GM23338 (cell line): ENCODE results near the gene STRA8. TPM values are rescaled to one million over a fixed set of nuclear protein-coding genes. Genes with fewer than 3 reads are reported as not detected.

Experiments used
- ATAC-seq: fragments of 200-7000 bp; cut with Tn5 transposase; 3 replicates; pipeline ENCODE4 v1.9.1; 2020
- DNase-seq: peaks from one replicate; pipeline ENCODE4 v3.0.0-alpha.2; 2015; ENCODE audit warnings: low spot score
- H2AFZ ChIP-seq: fragments of 200-600 bp; sonication (generic); 2 replicates; pipeline ENCODE4 v1.8.0; 2016; ENCODE audit warnings: antibody characterized with exemption, mild to moderate bottlenecking, moderate library complexity
- H3F3A ChIP-seq: fragments of 200-600 bp; sonication (generic); replicated peaks from 2 replicates; pipeline ENCODE4 v1.8.0; 2017; ENCODE audit warnings: antibody characterized with exemption, mixed run types, low read depth
- H3K27ac ChIP-seq: fragments of 200-600 bp; sonication (generic); 2 replicates; pipeline ENCODE4 v1.6.1; 2016; ENCODE audit warnings: low read depth
- H3K27me3 ChIP-seq: fragments of 200-600 bp; sonication (generic); 2 replicates; pipeline ENCODE4 v1.8.0; 2016; ENCODE audit warnings: mild to moderate bottlenecking, mixed run types, moderate library complexity; ENCODE audit not compliant: insufficient read depth
- H3K36me3 ChIP-seq: fragments of 200-600 bp; sonication (generic); 2 replicates; pipeline ENCODE4 v1.8.0; 2016; ENCODE audit warnings: mild to moderate bottlenecking; ENCODE audit not compliant: insufficient read depth
- H3K4me1 ChIP-seq: fragments of 200-600 bp; sonication (generic); 2 replicates; pipeline ENCODE4 v1.8.0; 2016; ENCODE audit warnings: mild to moderate bottlenecking, moderate library complexity; ENCODE audit not compliant: insufficient read depth
- H3K4me2 ChIP-seq: fragments of 200-600 bp; sonication (generic); 2 replicates; pipeline ENCODE4 v1.7.1; 2017; ENCODE audit warnings: mixed run types
- H3K4me3 ChIP-seq: fragments of 200-600 bp; sonication (generic); 2 replicates; pipeline ENCODE4 v1.6.1; 2016; ENCODE audit warnings: mixed run types
- H3K79me2 ChIP-seq: fragments of 200-600 bp; sonication (generic); replicated peaks from 2 replicates; pipeline ENCODE4 v1.8.0; 2017; ENCODE audit warnings: mild to moderate bottlenecking; ENCODE audit not compliant: insufficient read depth
- H3K9me2 ChIP-seq: fragments of 200-600 bp; sonication (generic); 2 replicates; pipeline ENCODE4 v1.8.0; 2017; ENCODE audit not compliant: insufficient read depth
- H4K20me1 ChIP-seq: fragments of 200-600 bp; sonication (generic); replicated peaks from 2 replicates; pipeline ENCODE4 v1.8.0; 2017; ENCODE audit warnings: mild to moderate bottlenecking; ENCODE audit not compliant: insufficient read depth
- H3K27ac Mint-ChIP-seq: 2 replicates; pipeline ENCODE4 v1.8.0; 2020; ENCODE audit warnings: inconsistent platforms, mild to moderate bottlenecking, moderate library complexity, mixed read lengths
- H3K27me3 Mint-ChIP-seq: 3 replicates; pipeline ENCODE4 v1.8.0; 2022; ENCODE audit warnings: low read depth, mild to moderate bottlenecking, moderate library complexity, mixed read lengths, inconsistent platforms; ENCODE audit not compliant: insufficient read depth, poor library complexity
- H3K36me3 Mint-ChIP-seq: 3 replicates; pipeline ENCODE4 v1.8.0; 2021; ENCODE audit warnings: low read depth, mild to moderate bottlenecking, inconsistent platforms, moderate library complexity, mixed read lengths
- H3K4me1 Mint-ChIP-seq: 3 replicates; pipeline ENCODE4 v1.8.0; 2020; ENCODE audit warnings: mild to moderate bottlenecking, inconsistent platforms, mixed read lengths
- H3K4me3 Mint-ChIP-seq: 3 replicates; pipeline ENCODE4 v1.8.0; 2021; ENCODE audit warnings: moderate library complexity, mild to moderate bottlenecking, inconsistent platforms, mixed read lengths
- H3K9me3 Mint-ChIP-seq: 3 replicates; pipeline ENCODE4 v1.8.0; 2020; ENCODE audit warnings: moderate library complexity, mild to moderate bottlenecking, inconsistent platforms, mixed read lengths
- CTCF ChIP-seq, 2 experiments: fragments of 200-600 bp in 1 of 2; sonication (generic) in 1 of 2; conservative IDR thresholded peaks; 2 replicates each; pipeline versions ENCODE4 v1.5.1 to v1.6.1; 2016 to 2017; ENCODE audit warnings: antibody characterized with exemption in 2 of 2, low read depth in 2 of 2, mild to moderate bottlenecking in 2 of 2, moderate library complexity in 1 of 2
- EZH2 ChIP-seq: fragments of 200-600 bp; sonication (generic); IDR thresholded peaks from one replicate; pipeline ENCODE4 v1.8.0; 2017; ENCODE audit warnings: antibody characterized with exemption, mild to moderate bottlenecking, low read depth; ENCODE audit not compliant: unreplicated experiment
- EZH2phosphoT487 ChIP-seq: fragments of 200-600 bp; sonication (generic); IDR thresholded peaks from one replicate; pipeline ENCODE4 v1.8.1; 2018; ENCODE audit warnings: antibody characterized with exemption; ENCODE audit not compliant: unreplicated experiment
- NANOG ChIP-seq: IDR thresholded peaks from 2 replicates; pipeline ENCODE4 v1.6.1; 2016; ENCODE audit warnings: antibody characterized with exemption, borderline replicate concordance
- REST ChIP-seq: IDR thresholded peaks from one replicate; pipeline ENCODE4 v1.6.1; 2018; ENCODE audit warnings: antibody characterized with exemption; ENCODE audit not compliant: unreplicated experiment
- ZNF331 ChIP-seq: fragments of 250-450 bp; sonication (Bioruptor Pico); IDR thresholded peaks from 2 replicates; pipeline ENCODE4 v1.5.0; 2020; ENCODE audit warnings: low read depth, mild to moderate bottlenecking, moderate library complexity
- ZNF462 ChIP-seq: fragments of 250-450 bp; sonication (Bioruptor Pico); IDR thresholded peaks from 2 replicates; pipeline ENCODE4 v1.5.0; 2020; ENCODE audit warnings: mild to moderate bottlenecking, moderate library complexity
- polyA plus RNA-seq: library from polyadenylated mRNA; unstranded; fragments of >200 nt; fragmentation: Nextera tagmentation; extraction: Ambion mirVana; gene quantifications from 2 replicates; pipeline ENCODE4 v1.2.1, GENCODE V29; 2016
- total RNA-seq: library from RNA; depleted of rRNA; stranded (reverse); fragments of >200 nt; shearing (Covaris generic); gene quantifications from 2 replicates; pipeline ENCODE4 v1.2.3, GENCODE V29; 2014

The STRA8 gene
- total and polyA plus RNA-seq, 2 experiments from 2014 or later: not detected

GRCh38 chr7:135275971-135276580 is 42.4 kb downstream of the STRA8 start (continued):
- TF ChIP-seq REST (no peak), ZNF462 (no peak), NANOG (no peak), EZH2 (no peak), ZNF331 (CRISPR knock-in tag) (no peak)

- Histone ChIP-seq H4K20me1 (no peaks in the 10 kb centered on the region), H3K36me3 (no peaks in the 10 kb centered on the region), H3K4me1 (no peaks in the 10 kb centered on the region), H2AFZ (no peak overlapping the region), H3K9me2 (no peaks in the 10 kb centered on the region), H3K79me2 (no peaks in the 10 kb centered on the region), H3K27me3 (no peaks in the 10 kb centered on the region), H3F3A (no peaks in the 10 kb centered on the region), H3K4me3 (no peak overlapping the region), H3K4me2 (no peak overlapping the region), H3K27ac (no peak overlapping the region)
- Mint-ChIP-seq H3K9me3 (peaks cover 15% of the 10 kb centered on the region), H3K27me3 (peaks cover 10% of the 10 kb centered on the region), H3K4me3 (no peak overlapping the region), H3K4me1 (no peaks in the 10 kb centered on the region), H3K36me3 (peaks cover 2% of the 10 kb centered on the region; the same call in 2 of the 3 replicates), H3K27ac (no peak overlapping the region)
- ATAC-seq (no peak), DNase-seq (no peak)
- no peak for TF ChIP-seq CTCF (conservative IDR thresholded peaks at IDR 0.05; ENCODE audit: low read depth in 2 of 2)
- no peak for TF ChIP-seq NANOG
- TF ChIP-seq EZH2phosphoT487: no peak
- TF ChIP-seq ZNF331 (CRISPR knock-in tag): no peak
Measured at GRCh38 chr7:135277161-135277560, 43.5 kb downstream of the STRA8 start.
